ENCODE results near the gene CDK5.
"Not testable (repeated sequence)": the region's sequence is repeated elsewhere in the genome, so short reads cannot be mapped to it uniquely, and the experiment has no call there.

The CDK5 gene

DNA sequence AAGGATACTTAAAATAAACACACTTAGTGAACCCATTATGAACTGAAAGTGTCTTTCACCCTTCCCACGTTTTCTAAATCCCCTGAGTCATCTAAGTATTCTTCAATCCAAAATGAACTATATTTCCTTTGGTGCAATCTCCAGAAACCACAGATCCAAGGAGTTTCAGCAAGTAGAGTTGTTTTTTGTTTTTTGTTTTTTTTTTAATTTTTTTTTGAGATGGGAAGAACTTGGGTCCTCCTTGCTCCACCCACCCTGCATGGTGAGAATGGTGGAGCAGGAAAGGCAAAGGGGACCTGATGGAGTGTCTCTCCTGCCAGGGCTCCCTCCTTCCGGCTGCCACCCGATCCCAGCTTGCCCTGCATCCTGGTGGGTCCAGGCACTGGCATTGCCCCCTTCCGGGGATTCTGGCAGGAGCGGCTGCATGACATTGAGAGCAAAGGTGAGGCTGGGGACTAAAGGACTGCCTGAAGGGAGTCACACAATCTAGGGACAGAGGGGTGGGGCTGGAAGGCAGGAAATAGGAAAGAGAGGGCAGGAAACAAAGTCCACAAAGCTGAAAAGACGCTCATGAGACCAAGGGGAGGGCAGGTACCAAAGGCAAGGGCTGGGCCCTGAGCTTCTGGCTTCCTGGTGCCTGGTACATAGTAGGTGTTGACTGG lies 45.5 kb downstream of the CDK5 start:
- DNase-seq = no peak

DNA sequence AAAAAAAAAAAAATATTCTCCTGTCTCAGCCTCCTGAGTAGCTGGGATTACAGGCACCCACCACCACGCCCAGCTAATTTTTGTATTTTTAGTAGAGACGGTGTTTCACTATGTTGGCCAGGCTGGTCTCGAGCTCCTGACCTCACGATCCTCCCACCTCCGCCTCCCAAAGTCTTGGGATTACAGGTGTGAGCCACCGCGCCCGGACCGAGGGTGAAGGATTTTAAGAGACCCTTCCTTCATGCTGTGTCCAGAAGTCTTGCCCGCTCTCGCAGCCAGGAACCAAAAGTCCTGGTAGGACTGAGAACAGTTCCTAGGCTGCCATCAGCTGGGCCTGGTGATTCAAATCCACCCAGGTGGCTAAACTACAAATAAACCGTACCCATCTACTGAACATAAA lies 46.1 kb downstream of the CDK5 start:
- DNase-seq = not testable (repeated sequence)

DNA sequence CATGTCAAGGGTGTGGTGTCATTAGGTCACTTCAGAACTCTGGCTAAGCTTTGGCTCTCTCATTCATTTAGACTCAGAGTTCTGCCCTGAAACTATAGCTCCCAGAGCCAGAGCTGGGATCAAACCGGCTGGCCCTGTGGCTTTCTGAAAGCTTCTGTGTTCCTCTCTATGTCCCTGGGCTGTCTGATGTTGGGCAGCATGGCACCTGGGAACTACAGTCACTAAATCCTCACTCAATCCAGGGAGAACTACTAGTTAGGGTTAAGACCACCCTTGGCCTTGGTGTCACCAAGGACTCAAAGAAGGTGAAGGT lies 46.6 kb downstream of the CDK5 start:
- DNase-seq = no peak

GRCh38 chr7:151010307-151011096 lies 47.2 kb downstream of the CDK5 start:
- no peak for DNase-seq

DNA sequence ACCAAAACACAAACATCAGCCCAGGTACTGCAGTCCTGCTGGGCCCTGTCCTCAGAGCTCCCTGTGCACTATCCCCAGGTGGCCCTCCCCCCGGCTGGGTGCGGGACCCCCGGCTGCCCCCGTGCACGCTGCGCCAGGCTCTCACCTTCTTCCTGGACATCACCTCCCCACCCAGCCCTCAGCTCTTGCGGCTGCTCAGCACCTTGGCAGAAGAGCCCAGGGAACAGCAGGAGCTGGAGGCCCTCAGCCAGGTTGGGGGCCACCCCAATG lies 47.7 kb downstream of the CDK5 start:
- DNase-seq = no peak

DNA sequence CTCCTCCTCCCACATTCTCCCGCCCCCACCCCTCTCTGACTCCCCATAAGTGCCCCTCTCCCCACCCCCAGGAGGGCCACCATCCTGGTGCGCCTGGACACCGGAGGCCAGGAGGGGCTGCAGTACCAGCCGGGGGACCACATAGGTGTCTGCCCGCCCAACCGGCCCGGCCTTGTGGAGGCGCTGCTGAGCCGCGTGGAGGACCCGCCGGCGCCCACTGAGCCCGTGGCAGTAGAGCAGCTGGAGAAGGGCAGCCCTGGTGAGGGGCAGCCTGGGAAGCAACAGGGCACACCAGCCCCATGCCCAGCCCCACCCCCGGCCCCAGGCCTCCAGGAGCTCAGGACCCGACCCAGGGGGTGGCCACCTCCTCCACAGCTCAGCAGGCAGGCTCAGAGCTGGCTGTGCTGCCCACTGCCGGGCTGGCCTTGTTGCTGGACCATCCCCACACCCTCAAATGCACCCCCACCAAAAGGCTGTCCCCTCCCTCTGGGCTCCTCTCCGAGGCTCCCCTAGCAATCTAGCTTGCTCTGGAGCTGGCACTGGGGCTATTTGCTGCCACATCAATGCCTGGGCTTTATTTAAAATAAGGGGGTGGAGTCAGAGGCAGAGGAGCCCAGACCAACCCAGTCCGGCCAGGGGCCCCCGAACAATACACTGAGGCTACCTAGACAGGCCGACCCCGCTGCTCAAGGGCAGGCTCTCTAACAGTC lies 48.2 kb downstream of the CDK5 start:
- DNase-seq = no peak

DNA sequence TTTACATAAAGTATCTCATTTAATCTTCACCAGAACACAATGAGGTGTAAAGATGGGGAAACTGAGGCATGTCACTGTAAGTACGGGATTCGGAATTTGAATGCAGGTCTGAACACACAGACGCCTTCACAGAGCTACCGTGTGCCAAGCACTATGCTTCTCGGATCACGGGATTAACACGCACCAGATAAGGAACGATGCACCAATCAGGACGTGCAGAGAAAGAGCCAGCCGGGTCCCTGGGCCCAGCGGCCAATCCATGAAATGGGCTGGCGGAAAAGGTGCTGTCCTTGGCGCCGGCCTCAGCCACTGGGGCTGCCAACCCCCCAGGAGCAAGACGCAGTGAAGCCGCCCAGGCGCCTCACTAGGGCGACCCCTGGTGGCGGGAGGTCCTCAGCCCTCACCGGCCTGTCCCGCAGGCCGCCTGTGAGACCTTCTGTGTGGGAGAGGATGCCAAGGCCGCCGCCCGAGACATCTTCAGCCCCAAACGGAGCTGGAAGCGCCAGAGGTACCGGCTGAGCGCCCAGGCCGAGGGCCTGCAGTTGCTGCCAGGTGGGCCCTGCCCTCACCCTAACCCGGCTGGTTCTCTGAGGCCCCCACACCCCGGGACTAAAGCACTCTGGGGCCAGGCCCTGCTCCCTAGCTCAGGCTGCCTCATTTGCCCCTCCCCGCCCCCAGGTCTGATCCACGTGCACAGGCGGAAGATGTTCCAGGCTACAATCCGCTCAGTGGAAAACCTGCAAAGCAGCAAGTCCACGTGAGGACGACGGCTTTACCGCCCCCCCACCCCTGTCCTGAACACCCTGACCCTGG lies 49.0 kb downstream of the CDK5 start:
- DNase-seq = no peak

DNA sequence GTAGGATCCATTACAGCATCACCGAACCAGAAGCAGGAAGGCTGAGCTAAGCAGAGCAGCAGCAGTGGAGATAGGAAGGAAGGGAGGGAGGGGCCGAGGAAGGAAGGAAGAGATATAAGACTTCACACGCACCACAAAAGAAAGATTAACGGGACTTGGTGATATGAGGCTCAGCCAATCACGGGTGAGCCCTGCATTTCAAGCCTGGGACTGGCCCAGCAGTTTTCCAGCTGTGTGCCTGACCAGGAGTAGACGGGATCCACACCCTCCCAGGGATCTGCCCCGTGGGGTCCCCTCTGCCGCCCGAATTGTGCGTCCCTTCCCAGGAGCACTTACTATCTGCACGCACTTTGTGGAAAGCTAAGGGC lies 49.6 kb downstream of the CDK5 start:
- no peak for DNase-seq

DNA sequence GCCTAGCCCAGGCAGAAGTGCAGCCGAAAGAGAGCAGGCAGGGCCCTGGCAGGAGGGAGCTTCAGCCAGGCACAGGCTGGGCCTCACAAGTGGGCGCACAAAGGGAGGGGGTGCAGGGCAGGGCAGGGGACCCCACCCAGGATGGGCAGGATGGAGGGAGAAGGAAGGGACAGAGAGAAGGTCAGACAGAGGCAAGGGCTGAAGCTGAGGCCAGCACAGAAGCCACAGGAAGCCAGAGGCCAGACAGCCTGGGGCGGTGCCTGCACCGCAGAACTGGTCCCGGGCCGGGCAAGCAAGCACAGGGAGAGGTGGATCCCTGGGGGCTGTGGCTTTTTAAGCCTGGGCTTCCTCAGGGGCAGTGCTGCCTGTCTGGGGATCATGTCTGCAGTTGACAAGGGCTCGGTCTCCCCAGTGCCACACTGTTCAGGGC lies 50.2 kb downstream of the CDK5 start:
- no peak for DNase-seq

- no peak for DNase-seq
Observed at GRCh38 chr7:151006590-151007300, 51.0 kb downstream of the CDK5 start.

DNA sequence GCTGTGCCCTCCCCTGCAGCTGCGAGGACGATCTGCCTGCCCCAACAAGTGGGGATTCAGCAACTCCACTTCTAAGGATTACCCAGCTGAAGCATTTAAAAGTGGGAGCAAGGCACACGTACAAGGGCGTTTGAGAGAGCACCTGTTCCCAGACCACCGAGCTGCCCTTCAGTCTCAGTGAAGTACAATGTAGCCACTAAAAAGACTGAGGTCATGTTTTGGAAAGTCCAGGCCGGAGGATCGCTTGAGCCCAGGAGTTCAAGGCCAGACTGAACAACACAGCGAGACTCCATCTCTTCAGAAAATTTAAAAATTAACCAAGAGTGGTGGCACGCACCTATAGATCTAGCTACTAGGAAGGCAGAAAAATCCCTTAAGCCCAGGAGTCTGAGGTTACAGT lies 52.1 kb downstream of the CDK5 start:
- no peak for DNase-seq
